Tibial nerve (tissue), 4 donors: Measurements from ENCODE around the gene GPR137B. TPM values are rescaled to one million over a fixed set of nuclear protein-coding genes. Genes with fewer than 3 reads are reported as not detected.
A peak's percentile ranks its signal among the peaks of the same experiment; 100 is the strongest.

Experiments
- DNase-seq, 2 donors: peaks; one replicate each; pipeline ENCODE4 v3.0.0-alpha.2; 2019; ENCODE audit warnings: low spot score in 2 of 2
- H3K27ac ChIP-seq, 4 donors: fragments of 200-600 bp; sonication (generic) in 3 of 4; one replicate each; pipeline ENCODE4 v1.5.1; 2017 to 2019; ENCODE audit warnings: mild to moderate bottlenecking in 1 of 4
- H3K27me3 ChIP-seq, 2 donors: fragments of 200-600 bp; sonication (generic) in 1 of 2; one replicate each; pipeline versions ENCODE4 v1.5.1 to v1.6.0; 2017 to 2019
- H3K36me3 ChIP-seq, 3 donors: fragments of 200-600 bp; sonication (generic); one replicate each; pipeline ENCODE4 v1.5.1; 2018 to 2019
- H3K4me1 ChIP-seq, 4 donors: fragments of 200-600 bp; sonication (generic) in 3 of 4; one replicate each; pipeline ENCODE4 v1.5.1; 2017 to 2019
- H3K4me3 ChIP-seq, 4 donors: fragments of 200-600 bp; sonication (generic) in 3 of 4; one replicate each; pipeline ENCODE4 v1.5.1; 2017 to 2019; ENCODE audit warnings: mild to moderate bottlenecking in 1 of 4, moderate library complexity in 1 of 4
- H3K9me3 ChIP-seq, 4 donors: fragments of 200-600 bp; sonication (generic) in 3 of 4; one replicate each; pipeline ENCODE4 v1.5.1; 2017 to 2019
- EP300 ChIP-seq, 2 donors: sonication (generic); formaldehyde crosslinking; IDR thresholded peaks; one replicate each; pipeline ENCODE4 v1.6.1; 2017; ENCODE audit warnings: antibody characterized with exemption in 2 of 2, mild to moderate bottlenecking in 1 of 2
- POLR2A ChIP-seq, 2 donors: fragments of 450-650 bp; IDR thresholded peaks; one replicate each; pipeline ENCODE4 v1.6.1; 2017; ENCODE audit warnings: antibody characterized with exemption in 2 of 2, mild to moderate bottlenecking in 2 of 2, moderate library complexity in 2 of 2
- WGBS, 2 donors: methylation state at CpG; one replicate each; pipeline ENCODE4 v1.1.5; 2018; 5-methylcytosine and 5-hydroxymethylcytosine counted together
- total RNA-seq, 4 donors: library from RNA; depleted of rRNA; stranded (reverse); fragments of >200 nt; gene quantifications; one replicate each; pipeline ENCODE4 v1.1.0, GENCODE V29; 2016
- TF ChIP-seq, protein P1 (sequence below), 5 experiments: fragments of 200-600 bp in 3 of 5; fragments of 450-650 bp in 2 of 5; sonication (generic) in 3 of 5; IDR thresholded peaks; one replicate each; pipeline ENCODE4 v1.5.1; 2016 to 2019; ENCODE audit warnings: antibody characterized with exemption in 5 of 5, mild to moderate bottlenecking in 3 of 5, moderate library complexity in 2 of 5

Gene GPR137B
- total RNA-seq, 4 donors from 2014 or later = 51.1 to 94.8 (median 74.0) TPM

DNA sequence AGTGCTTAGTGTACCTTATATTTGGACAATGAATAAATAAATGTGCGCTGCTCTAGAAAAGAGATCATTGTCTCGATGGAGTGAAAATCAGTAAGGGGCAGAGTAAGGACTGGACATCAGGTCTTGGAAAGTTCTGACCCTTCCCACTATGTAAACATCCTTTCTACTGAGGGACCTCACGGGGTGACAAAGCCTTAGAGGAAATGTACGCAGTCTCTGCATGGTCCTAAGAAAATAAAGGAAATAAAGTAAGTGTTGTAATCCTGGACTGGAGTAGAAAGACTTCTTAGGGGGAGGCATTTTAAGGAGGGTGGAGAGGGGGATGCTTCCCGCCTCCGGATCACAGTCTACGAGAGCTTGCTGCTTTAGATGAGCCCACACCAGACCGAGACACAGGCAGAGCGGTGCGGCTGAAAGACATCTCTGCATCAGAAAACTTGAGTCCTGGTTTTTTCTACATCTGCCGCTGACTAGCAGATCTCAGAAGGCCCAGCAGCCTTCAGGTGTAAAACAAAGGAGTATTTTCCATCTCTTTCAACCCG lies 22.3 kb upstream of the GPR137B start:
- H3K4me3 ChIP-seq = no peak overlapping the region
- no peaks in the 10 kb centered on the region for H3K4me1 ChIP-seq
- H3K27me3 ChIP-seq = no peaks in the 10 kb centered on the region
- H3K9me3 ChIP-seq = no peaks in the 10 kb centered on the region
- WGBS, 2 donors = 54 to 58% methylated on average over 12 of the region's 12 CpGs
- no peak for DNase-seq
- H3K27ac ChIP-seq = no peak overlapping the region
- TF ChIP-seq, protein P1, sequence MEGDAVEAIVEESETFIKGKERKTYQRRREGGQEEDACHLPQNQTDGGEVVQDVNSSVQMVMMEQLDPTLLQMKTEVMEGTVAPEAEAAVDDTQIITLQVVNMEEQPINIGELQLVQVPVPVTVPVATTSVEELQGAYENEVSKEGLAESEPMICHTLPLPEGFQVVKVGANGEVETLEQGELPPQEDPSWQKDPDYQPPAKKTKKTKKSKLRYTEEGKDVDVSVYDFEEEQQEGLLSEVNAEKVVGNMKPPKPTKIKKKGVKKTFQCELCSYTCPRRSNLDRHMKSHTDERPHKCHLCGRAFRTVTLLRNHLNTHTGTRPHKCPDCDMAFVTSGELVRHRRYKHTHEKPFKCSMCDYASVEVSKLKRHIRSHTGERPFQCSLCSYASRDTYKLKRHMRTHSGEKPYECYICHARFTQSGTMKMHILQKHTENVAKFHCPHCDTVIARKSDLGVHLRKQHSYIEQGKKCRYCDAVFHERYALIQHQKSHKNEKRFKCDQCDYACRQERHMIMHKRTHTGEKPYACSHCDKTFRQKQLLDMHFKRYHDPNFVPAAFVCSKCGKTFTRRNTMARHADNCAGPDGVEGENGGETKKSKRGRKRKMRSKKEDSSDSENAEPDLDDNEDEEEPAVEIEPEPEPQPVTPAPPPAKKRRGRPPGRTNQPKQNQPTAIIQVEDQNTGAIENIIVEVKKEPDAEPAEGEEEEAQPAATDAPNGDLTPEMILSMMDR (IDR thresholded peaks at IDR 0.05) = no peak
- TF ChIP-seq POLR2A (IDR thresholded peaks at IDR 0.05) = no peak
- TF ChIP-seq EP300 (IDR thresholded peaks at IDR 0.05) = no peak
- H3K36me3 ChIP-seq = no peaks in the 10 kb centered on the region

GRCh38 chr1:236120721-236121153 lies 21.6 kb upstream of the GPR137B start:
- no peak overlapping the region for H3K27ac ChIP-seq
- no peaks in the 10 kb centered on the region for H3K9me3 ChIP-seq
- no peak for TF ChIP-seq POLR2A (IDR thresholded peaks at IDR 0.05)
- TF ChIP-seq, protein P1 (IDR thresholded peaks at IDR 0.05) = no peak
- TF ChIP-seq EP300 (IDR thresholded peaks at IDR 0.05) = no peak
- no peaks in the 10 kb centered on the region for H3K27me3 ChIP-seq
- no peaks in the 10 kb centered on the region for H3K36me3 ChIP-seq
- DNase-seq = no peak
- WGBS, 2 donors = 64 to 65% methylated on average over 10 of the region's 10 CpGs
- H3K4me1 ChIP-seq = no peaks in the 10 kb centered on the region
- H3K4me3 ChIP-seq = peak overlapping the region in 1 of 4 donors; percentile 7

DNA sequence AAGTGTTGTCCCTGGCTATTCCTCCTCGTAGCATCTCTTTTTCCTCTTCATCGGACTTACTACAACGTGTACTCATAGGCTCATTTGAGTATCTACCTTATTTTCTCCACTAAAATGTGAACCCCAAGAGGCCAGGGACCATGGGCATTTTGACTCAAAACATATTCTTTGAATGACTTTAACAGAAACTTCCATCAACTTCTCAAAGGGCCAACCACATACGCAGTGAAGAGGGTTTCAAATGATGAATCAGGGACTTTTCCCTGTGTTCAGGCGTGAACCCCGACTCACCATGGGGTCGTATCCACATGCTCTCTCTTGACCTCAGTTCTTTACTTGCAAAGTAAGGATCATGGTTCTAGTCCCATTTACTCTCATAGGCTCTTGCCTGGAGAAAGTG lies 20.2 kb upstream of the GPR137B start:
- no peak overlapping the region for H3K27ac ChIP-seq
- TF ChIP-seq POLR2A (IDR thresholded peaks at IDR 0.05) (no peak), EP300 (IDR thresholded peaks at IDR 0.05) (no peak)
- TF ChIP-seq, protein P1 (IDR thresholded peaks at IDR 0.05) = no peak
- 93 to 94% methylated on average over 7 of the region's 7 CpGs for WGBS, 2 donors
- H3K9me3 ChIP-seq = no peaks in the 10 kb centered on the region
- H3K4me3 ChIP-seq = no peak overlapping the region
- H3K36me3 ChIP-seq = no peaks in the 10 kb centered on the region
- DNase-seq = no peak
- H3K27me3 ChIP-seq = no peaks in the 10 kb centered on the region
- no peaks in the 10 kb centered on the region for H3K4me1 ChIP-seq

DNA sequence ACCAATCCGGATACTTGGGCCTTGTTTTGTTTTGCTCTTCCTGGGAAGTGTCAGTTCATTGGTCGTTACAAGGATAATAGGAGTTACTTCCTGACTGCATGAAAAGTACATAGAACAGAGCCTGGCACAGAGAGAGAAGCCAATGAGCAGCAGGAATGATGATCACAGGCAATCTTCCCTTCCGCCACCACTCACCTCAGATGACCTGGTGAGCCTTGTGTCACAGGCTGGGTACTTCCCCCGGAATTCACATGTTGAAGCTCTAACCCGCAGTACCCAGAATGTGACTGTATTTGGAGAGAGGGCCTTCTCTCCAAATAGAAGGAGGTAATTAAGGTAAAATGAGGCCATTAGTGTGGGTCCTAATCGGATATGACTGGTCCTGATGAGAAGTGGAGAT lies 18.8 kb upstream of the GPR137B start:
- H3K36me3 ChIP-seq = no peaks in the 10 kb centered on the region
- no peaks in the 10 kb centered on the region for H3K27me3 ChIP-seq
- no peak overlapping the region for H3K27ac ChIP-seq
- no peak overlapping the region for H3K4me3 ChIP-seq
- 82 to 84% methylated on average over 6 of the region's 6 CpGs for WGBS, 2 donors
- H3K9me3 ChIP-seq = no peaks in the 10 kb centered on the region
- TF ChIP-seq POLR2A (IDR thresholded peaks at IDR 0.05) (no peak), EP300 (IDR thresholded peaks at IDR 0.05) (no peak)
- TF ChIP-seq, protein P1 (IDR thresholded peaks at IDR 0.05) = no peak
- DNase-seq = no peak
- peaks cover 0 to 3% (median 0%) of the 10 kb centered on the region in 4 donors for H3K4me1 ChIP-seq

- Histone ChIP-seq H3K4me1 (peaks cover 0 to 7% (median 0%) of the 10 kb centered on the region in 4 donors), H3K36me3 (no peaks in the 10 kb centered on the region), H3K9me3 (no peaks in the 10 kb centered on the region), H3K27me3 (no peaks in the 10 kb centered on the region), H3K4me3 (no peak overlapping the region), H3K27ac (no peak overlapping the region)
- TF ChIP-seq POLR2A (IDR thresholded peaks at IDR 0.05) = no peak
- TF ChIP-seq, protein P1 (IDR thresholded peaks at IDR 0.05) = no peak
- no peak for TF ChIP-seq EP300 (IDR thresholded peaks at IDR 0.05)
- 85 to 90% methylated on average over 1 to 2 of the region's 2 CpGs for WGBS, 2 donors
- no peak for DNase-seq
Measured at GRCh38 chr1:236124965-236125364, 17.4 kb upstream of the GPR137B start.
